ENCODE measurements around the gene GAS1. TPM values are rescaled to one million over a fixed set of nuclear protein-coding genes. Genes with fewer than 3 reads are reported as not detected.
A peak's percentile ranks its signal among the peaks of the same experiment; 100 is the strongest.

The GAS1 gene
- total and polyA plus RNA-seq, 4 donors: 8.8 to 73.9 (median 22.7) TPM

DNA sequence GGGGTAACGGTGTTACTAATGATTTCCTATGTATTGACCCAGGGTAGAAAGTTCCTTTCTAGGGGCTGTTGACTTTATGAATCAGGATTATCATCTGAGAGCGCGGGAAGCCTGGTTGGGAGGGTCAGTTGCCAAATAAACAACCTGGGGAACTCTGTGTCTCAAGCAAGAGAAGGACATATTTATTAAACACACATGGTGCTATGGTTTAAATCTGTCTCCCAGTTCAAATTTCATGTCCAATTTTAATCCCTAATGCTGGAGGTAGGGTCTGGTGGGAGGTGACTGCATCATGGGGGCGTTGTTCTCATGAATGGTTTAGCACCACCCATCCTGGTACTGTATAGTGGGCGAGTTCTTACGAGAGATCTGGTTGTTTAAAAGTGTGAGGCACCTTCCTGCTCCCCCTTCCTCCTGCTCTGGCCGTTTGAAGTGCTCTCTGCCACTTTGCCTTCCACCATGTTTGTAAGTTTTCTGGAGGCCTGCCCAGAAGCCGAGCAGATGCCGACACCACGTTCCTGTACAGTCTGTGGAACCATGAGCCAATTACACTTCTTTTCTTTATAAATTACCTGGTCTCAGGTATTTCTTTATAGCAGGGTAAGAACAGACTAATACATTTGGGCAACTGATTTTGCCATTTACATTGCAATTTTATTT, 19.7 kb upstream of the GAS1 start:
- H3K27me3 ChIP-seq (ENCODE audit: control insufficient read depth, insufficient read depth, low read length): no peaks in the 10 kb centered on the region
- H3K4me1 ChIP-seq (ENCODE audit: control insufficient read depth, insufficient read depth, low read length): no peaks in the 10 kb centered on the region
- H3K9me3 ChIP-seq (ENCODE audit: control insufficient read depth, insufficient read depth, low read length): no peaks in the 10 kb centered on the region
- DNase-seq (ENCODE audit: low read depth in 4 of 6, low spot score in 6 of 6): no peak
- H3K36me3 ChIP-seq (ENCODE audit: control insufficient read depth, insufficient read depth, low read length): no peaks in the 10 kb centered on the region
- WGBS (ENCODE audit: insufficient coverage): 100% methylated on average over 1 of the region's 10 CpGs
- H3K27ac ChIP-seq (ENCODE audit: low read depth, low read length): no peak overlapping the region
- H3K4me3 ChIP-seq (ENCODE audit: low read depth, low read length): no peak overlapping the region

GRCh38 chr9:86965636-86966395, 18.5 kb upstream of the GAS1 start:
- Histone ChIP-seq H3K4me3 (ENCODE audit: low read depth, low read length) (no peak overlapping the region), H3K27me3 (ENCODE audit: control insufficient read depth, insufficient read depth, low read length) (no peaks in the 10 kb centered on the region), H3K9me3 (ENCODE audit: control insufficient read depth, insufficient read depth, low read length) (no peaks in the 10 kb centered on the region), H3K4me1 (ENCODE audit: control insufficient read depth, insufficient read depth, low read length) (no peaks in the 10 kb centered on the region), H3K27ac (ENCODE audit: low read depth, low read length) (no peak overlapping the region), H3K36me3 (ENCODE audit: control insufficient read depth, insufficient read depth, low read length) (no peaks in the 10 kb centered on the region)
- 97% methylated on average over 3 of the region's 5 CpGs for WGBS (ENCODE audit: insufficient coverage)
- no peak for DNase-seq (ENCODE audit: low read depth in 4 of 6, low spot score in 6 of 6)

DNA sequence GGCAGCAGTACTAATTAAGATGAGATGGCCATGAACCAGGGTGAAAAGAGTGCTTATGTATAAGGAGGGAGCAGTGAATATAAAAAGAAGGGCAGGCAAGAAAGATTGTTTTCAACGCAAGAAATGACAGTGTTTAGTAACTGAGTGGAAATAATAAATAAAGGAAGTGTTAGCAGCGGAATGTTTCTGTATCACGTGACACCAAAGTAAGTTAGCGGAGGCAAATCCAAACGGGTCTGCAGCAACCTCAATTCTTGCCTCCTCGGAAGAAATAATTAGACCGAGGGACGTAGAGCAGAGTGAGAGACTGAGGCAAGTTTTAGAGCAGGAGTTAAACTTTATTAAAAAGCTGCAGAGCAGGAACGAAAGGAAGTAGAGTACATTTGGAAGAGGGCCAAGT, 15.4 kb upstream of the GAS1 start:
- H3K36me3 ChIP-seq (ENCODE audit: control insufficient read depth, insufficient read depth, low read length): no peaks in the 10 kb centered on the region
- DNase-seq (ENCODE audit: low read depth in 4 of 6, low spot score in 6 of 6): no peak
- H3K27me3 ChIP-seq (ENCODE audit: control insufficient read depth, insufficient read depth, low read length): no peaks in the 10 kb centered on the region
- no peaks in the 10 kb centered on the region for H3K4me1 ChIP-seq (ENCODE audit: control insufficient read depth, insufficient read depth, low read length)
- WGBS (ENCODE audit: insufficient coverage): 89% methylated on average over 9 of the region's 9 CpGs
- H3K4me3 ChIP-seq (ENCODE audit: low read depth, low read length): no peak overlapping the region
- H3K9me3 ChIP-seq (ENCODE audit: control insufficient read depth, insufficient read depth, low read length): no peaks in the 10 kb centered on the region
- H3K27ac ChIP-seq (ENCODE audit: low read depth, low read length): no peak overlapping the region

- H3K4me1 ChIP-seq (ENCODE audit: control insufficient read depth, insufficient read depth, low read length): no peaks in the 10 kb centered on the region
- DNase-seq (ENCODE audit: low read depth in 4 of 6, low spot score in 6 of 6): no peak
- no peak overlapping the region for H3K4me3 ChIP-seq (ENCODE audit: low read depth, low read length)
- 82% methylated on average over 5 of the region's 6 CpGs for WGBS (ENCODE audit: insufficient coverage)
- no peaks in the 10 kb centered on the region for H3K36me3 ChIP-seq (ENCODE audit: control insufficient read depth, insufficient read depth, low read length)
- no peak overlapping the region for H3K27ac ChIP-seq (ENCODE audit: low read depth, low read length)
- H3K9me3 ChIP-seq (ENCODE audit: control insufficient read depth, insufficient read depth, low read length): no peaks in the 10 kb centered on the region
- no peaks in the 10 kb centered on the region for H3K27me3 ChIP-seq (ENCODE audit: control insufficient read depth, insufficient read depth, low read length)
Observed at GRCh38 chr9:86960938-86961337, 13.6 kb upstream of the GAS1 start.

DNA sequence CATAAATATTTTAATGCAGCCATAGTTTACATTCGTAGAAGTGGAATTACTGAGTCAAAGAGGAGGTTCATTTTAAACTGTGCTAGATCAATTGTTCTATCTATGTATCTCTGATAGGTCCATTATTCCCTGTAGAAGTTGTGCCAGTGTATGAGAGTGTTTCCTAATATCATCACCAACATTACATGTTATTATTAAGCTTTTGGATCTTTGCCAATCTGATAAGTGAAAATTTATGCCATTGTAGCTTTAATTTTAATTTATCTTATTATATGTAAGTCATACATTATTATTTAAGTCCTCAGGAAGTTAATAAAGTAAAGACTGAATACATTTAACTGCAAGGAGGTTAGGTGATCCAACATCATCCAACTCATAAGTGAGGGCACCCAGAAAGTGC, 10.9 kb upstream of the GAS1 start:
- Histone ChIP-seq H3K27ac (ENCODE audit: low read depth, low read length) (no peak overlapping the region), H3K4me3 (ENCODE audit: low read depth, low read length) (no peak overlapping the region), H3K27me3 (ENCODE audit: control insufficient read depth, insufficient read depth, low read length) (no peaks in the 10 kb centered on the region), H3K9me3 (ENCODE audit: control insufficient read depth, insufficient read depth, low read length) (no peaks in the 10 kb centered on the region), H3K36me3 (ENCODE audit: control insufficient read depth, insufficient read depth, low read length) (no peaks in the 10 kb centered on the region), H3K4me1 (ENCODE audit: control insufficient read depth, insufficient read depth, low read length) (no peaks in the 10 kb centered on the region)
- no peak for DNase-seq (ENCODE audit: low read depth in 4 of 6, low spot score in 6 of 6)
- WGBS (ENCODE audit: insufficient coverage): no CpG with 5 or more reads among the region's 1 CpG

DNA sequence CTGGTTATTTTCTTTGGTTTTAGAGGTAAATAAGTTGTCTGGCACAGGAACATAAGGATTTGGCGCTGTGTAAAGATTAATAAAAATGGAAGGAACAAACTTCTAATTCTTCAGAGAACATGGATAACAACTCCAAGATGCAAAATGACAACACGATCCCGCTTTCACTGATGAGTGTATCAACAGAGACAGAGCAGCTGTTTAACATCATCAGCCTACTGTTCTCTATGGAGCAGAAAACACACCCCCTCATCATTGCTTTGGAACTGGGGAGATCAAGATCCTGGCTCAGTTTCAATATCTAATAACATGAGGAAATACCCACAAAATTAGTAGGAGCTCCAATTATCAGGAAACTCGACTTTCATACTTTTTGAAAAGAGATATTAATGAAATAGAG, 8.3 kb upstream of the GAS1 start:
- Histone ChIP-seq H3K27me3 (ENCODE audit: control insufficient read depth, insufficient read depth, low read length) (no peaks in the 10 kb centered on the region), H3K36me3 (ENCODE audit: control insufficient read depth, insufficient read depth, low read length) (no peaks in the 10 kb centered on the region), H3K4me3 (ENCODE audit: low read depth, low read length) (no peak overlapping the region), H3K9me3 (ENCODE audit: control insufficient read depth, insufficient read depth, low read length) (peaks cover 2% of the 10 kb centered on the region), H3K27ac (ENCODE audit: low read depth, low read length) (no peak overlapping the region), H3K4me1 (ENCODE audit: control insufficient read depth, insufficient read depth, low read length) (no peaks in the 10 kb centered on the region)
- WGBS (ENCODE audit: insufficient coverage): 67% methylated on average over 2 of the region's 4 CpGs
- DNase-seq (ENCODE audit: low read depth in 4 of 6, low spot score in 6 of 6): peak in 1 of 6 donors; percentile 43

GRCh38 chr9:86955042-86955441, 7.7 kb upstream of the GAS1 start:
- Histone ChIP-seq H3K4me3 (ENCODE audit: low read depth, low read length) (no peak overlapping the region), H3K4me1 (ENCODE audit: control insufficient read depth, insufficient read depth, low read length) (no peaks in the 10 kb centered on the region), H3K36me3 (ENCODE audit: control insufficient read depth, insufficient read depth, low read length) (no peaks in the 10 kb centered on the region), H3K27ac (ENCODE audit: low read depth, low read length) (no peak overlapping the region), H3K27me3 (ENCODE audit: control insufficient read depth, insufficient read depth, low read length) (no peaks in the 10 kb centered on the region), H3K9me3 (ENCODE audit: control insufficient read depth, insufficient read depth, low read length) (peaks cover 2% of the 10 kb centered on the region)
- no CpG with 5 or more reads among the region's 2 CpGs for WGBS (ENCODE audit: insufficient coverage)
- no peak for DNase-seq (ENCODE audit: low read depth in 4 of 6, low spot score in 6 of 6)

DNA sequence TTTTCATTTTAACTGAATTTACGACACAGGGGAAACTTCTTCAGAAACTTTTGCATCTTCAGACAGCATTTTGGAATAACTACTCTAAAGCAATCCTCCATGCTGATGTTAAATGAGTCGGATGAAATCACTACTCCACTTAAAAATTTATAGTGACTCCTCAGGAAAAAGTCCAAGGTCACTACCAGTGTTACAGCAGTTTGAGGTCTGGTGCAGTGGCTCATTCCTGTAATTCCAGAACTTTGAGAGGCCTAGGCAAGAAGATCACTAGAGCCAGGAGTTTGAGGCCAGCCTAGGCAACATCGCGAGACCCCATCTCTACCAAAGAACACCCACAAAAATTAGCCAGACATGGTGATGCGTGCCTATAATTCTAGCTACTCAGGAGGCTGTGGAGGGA, 5.9 kb upstream of the GAS1 start:
- Histone ChIP-seq H3K36me3 (ENCODE audit: control insufficient read depth, insufficient read depth, low read length) (no peaks in the 10 kb centered on the region), H3K4me3 (ENCODE audit: low read depth, low read length) (no peak overlapping the region), H3K9me3 (ENCODE audit: control insufficient read depth, insufficient read depth, low read length) (peaks cover 2% of the 10 kb centered on the region), H3K4me1 (ENCODE audit: control insufficient read depth, insufficient read depth, low read length) (peaks cover 6% of the 10 kb centered on the region), H3K27me3 (ENCODE audit: control insufficient read depth, insufficient read depth, low read length) (no peaks in the 10 kb centered on the region), H3K27ac (ENCODE audit: low read depth, low read length) (no peak overlapping the region)
- DNase-seq (ENCODE audit: low read depth in 4 of 6, low spot score in 6 of 6): no peak
- 100% methylated on average over 1 of the region's 5 CpGs for WGBS (ENCODE audit: insufficient coverage)

DNA sequence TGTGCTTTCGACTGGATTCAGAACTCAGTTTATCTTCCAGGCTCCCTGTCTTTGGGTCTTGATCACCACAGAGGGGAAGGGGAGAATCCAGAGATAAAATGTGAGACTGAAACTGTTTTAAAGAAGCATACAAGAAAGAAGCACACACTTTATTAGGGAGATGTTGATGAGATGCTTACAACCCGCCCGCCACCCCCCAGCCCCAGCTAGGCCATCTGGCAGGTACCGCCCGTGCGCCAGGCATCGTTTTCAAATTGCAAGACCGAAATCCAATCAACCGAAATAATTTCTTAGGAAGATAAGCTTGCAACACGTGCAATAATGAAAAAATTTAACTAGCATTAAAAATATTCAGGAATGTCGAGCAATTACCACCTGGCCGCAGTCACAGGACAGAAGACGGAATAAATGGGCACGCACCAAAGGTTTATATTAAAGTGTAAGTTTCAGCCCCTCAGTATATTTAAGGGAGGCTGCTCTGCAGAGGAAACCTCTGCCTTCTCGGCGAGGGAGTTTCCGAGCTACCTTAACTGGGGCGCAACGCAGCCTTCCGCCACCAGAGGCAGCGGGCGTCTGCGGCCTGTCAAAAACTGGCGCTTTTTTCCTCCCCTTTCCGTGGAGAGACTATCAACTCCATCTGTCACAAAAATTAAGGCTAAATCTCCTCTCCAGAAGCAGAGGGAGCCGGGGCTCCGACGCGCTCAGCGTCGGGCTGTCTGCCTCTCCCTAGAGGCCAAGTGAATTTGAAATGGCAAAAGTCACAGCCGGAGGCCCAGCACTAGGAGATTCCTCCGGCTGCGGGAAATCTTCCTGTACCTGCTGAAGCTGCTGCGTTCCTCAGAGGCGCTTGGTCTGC, 996 bp upstream of the GAS1 start:
- H3K4me3 ChIP-seq (ENCODE audit: low read depth, low read length): peak overlapping the region; percentile 70
- H3K27me3 ChIP-seq (ENCODE audit: control insufficient read depth, insufficient read depth, low read length): peaks cover 5% of the 10 kb centered on the region
- peaks cover 17% of the 10 kb centered on the region for H3K4me1 ChIP-seq (ENCODE audit: control insufficient read depth, insufficient read depth, low read length)
- peaks cover 2% of the 10 kb centered on the region for H3K9me3 ChIP-seq (ENCODE audit: control insufficient read depth, insufficient read depth, low read length)
- no peaks in the 10 kb centered on the region for H3K36me3 ChIP-seq (ENCODE audit: control insufficient read depth, insufficient read depth, low read length)
- WGBS (ENCODE audit: insufficient coverage): 0% methylated on average over 23 of the region's 36 CpGs
- H3K27ac ChIP-seq (ENCODE audit: low read depth, low read length): peak overlapping the region; percentile 96
- peak; percentile 71 to 96 (median 78) for DNase-seq (ENCODE audit: low read depth in 4 of 6, low spot score in 6 of 6)
